ENCODE results near the gene CTTNBP2. TPM values are rescaled to one million over a fixed set of nuclear protein-coding genes. Genes with fewer than 3 reads are reported as not detected.

The CTTNBP2 gene
- total RNA-seq, 3 donors from 2014 or later (not counting 1 experiment from before 2014, with no cell fraction given): 0.10 TPM; not detected in 2

- no peaks in the 10 kb centered on the region for H3K36me3 Mint-ChIP-seq
- intact Hi-C loops (cut with micrococcal nuclease): no loop called here
- ATAC-seq: no peak
- no peak overlapping the region for H3K27ac Mint-ChIP-seq
- no peak overlapping the region for H3K4me3 Mint-ChIP-seq
- 94% methylated on average over 3 of the region's 4 CpGs for WGBS (ENCODE audit: insufficient coverage)
- no peaks in the 10 kb centered on the region for H3K4me1 ChIP-seq (ENCODE audit: control insufficient read depth, insufficient read depth, low read length)
- no peaks in the 10 kb centered on the region for H3K36me3 ChIP-seq (ENCODE audit: control insufficient read depth, insufficient read depth, low read length)
- no peaks in the 10 kb centered on the region for H3K27me3 ChIP-seq (ENCODE audit: control insufficient read depth, insufficient read depth, low read length)
- TF ChIP-seq, protein P1, sequence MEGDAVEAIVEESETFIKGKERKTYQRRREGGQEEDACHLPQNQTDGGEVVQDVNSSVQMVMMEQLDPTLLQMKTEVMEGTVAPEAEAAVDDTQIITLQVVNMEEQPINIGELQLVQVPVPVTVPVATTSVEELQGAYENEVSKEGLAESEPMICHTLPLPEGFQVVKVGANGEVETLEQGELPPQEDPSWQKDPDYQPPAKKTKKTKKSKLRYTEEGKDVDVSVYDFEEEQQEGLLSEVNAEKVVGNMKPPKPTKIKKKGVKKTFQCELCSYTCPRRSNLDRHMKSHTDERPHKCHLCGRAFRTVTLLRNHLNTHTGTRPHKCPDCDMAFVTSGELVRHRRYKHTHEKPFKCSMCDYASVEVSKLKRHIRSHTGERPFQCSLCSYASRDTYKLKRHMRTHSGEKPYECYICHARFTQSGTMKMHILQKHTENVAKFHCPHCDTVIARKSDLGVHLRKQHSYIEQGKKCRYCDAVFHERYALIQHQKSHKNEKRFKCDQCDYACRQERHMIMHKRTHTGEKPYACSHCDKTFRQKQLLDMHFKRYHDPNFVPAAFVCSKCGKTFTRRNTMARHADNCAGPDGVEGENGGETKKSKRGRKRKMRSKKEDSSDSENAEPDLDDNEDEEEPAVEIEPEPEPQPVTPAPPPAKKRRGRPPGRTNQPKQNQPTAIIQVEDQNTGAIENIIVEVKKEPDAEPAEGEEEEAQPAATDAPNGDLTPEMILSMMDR (IDR thresholded peaks at IDR 0.05): no peak
- no peak overlapping the region for H3K27ac ChIP-seq (ENCODE audit: low read length)
- DNase-seq: no peak
- H3K4me1 Mint-ChIP-seq: no peaks in the 10 kb centered on the region
- no peak overlapping the region for H3K4me3 ChIP-seq (ENCODE audit: low read length)
- H3K27me3 Mint-ChIP-seq (ENCODE audit: low read depth in 2 of 2): no peaks in the 10 kb centered on the region
- peaks cover 3 to 10% of the 10 kb centered on the region in 2 donors for H3K9me3 Mint-ChIP-seq
- peaks cover 4% of the 10 kb centered on the region for H3K9me3 ChIP-seq (ENCODE audit: control insufficient read depth, insufficient read depth, low read length)
These were observed 13.9 kb downstream of the CTTNBP2 start for GRCh38 chr7:117859246-117859812.

- 94% methylated on average over 1 of the region's 3 CpGs for WGBS (ENCODE audit: insufficient coverage)
These were observed 14.5 kb downstream of the CTTNBP2 start for GRCh38 chr7:117858712-117859111.

DNA sequence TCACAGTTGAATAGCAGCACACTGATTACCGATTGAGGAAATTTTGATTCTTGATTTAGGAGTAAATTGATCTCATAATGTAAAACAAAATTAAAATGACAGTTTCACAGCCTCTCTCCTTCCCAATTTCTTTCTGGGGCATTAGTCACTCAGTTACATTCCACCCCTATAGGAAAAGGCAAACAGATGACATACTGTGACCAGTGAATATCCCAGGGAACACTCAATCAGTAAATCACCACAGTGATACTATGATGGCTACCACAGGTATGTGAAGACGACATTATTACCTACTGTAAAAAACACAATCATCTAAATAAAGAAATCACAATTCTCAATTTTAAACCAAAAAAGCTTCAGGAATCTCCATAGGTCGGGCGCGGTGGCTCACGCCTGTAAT, 15.5 kb downstream of the CTTNBP2 start:
- no peak for ATAC-seq
- Mint-ChIP-seq H3K4me3 (no peak overlapping the region), H3K27ac (no peak overlapping the region), H3K9me3 (peaks cover 3 to 8% of the 10 kb centered on the region in 2 donors), H3K4me1 (no peaks in the 10 kb centered on the region), H3K36me3 (no peaks in the 10 kb centered on the region), H3K27me3 (ENCODE audit: low read depth in 2 of 2) (no peaks in the 10 kb centered on the region)
- Histone ChIP-seq H3K4me1 (ENCODE audit: control insufficient read depth, insufficient read depth, low read length) (no peaks in the 10 kb centered on the region), H3K27me3 (ENCODE audit: control insufficient read depth, insufficient read depth, low read length) (no peaks in the 10 kb centered on the region), H3K9me3 (ENCODE audit: control insufficient read depth, insufficient read depth, low read length) (peaks cover 4% of the 10 kb centered on the region), H3K36me3 (ENCODE audit: control insufficient read depth, insufficient read depth, low read length) (no peaks in the 10 kb centered on the region), H3K4me3 (ENCODE audit: low read length) (no peak overlapping the region), H3K27ac (ENCODE audit: low read length) (no peak overlapping the region)
- 88% methylated on average over 5 of the region's 6 CpGs for WGBS (ENCODE audit: insufficient coverage)
- no peak for DNase-seq
- intact Hi-C loops (cut with micrococcal nuclease): no loop called here
- TF ChIP-seq, protein P1 (IDR thresholded peaks at IDR 0.05): no peak

More at GRCh38 chr7:117858712-117859111, 14.5 kb downstream of the CTTNBP2 start:
- Mint-ChIP-seq H3K27ac (no peak overlapping the region), H3K36me3 (no peaks in the 10 kb centered on the region), H3K27me3 (ENCODE audit: low read depth in 2 of 2) (no peaks in the 10 kb centered on the region), H3K4me1 (no peaks in the 10 kb centered on the region), H3K9me3 (peaks cover 3 to 10% of the 10 kb centered on the region in 2 donors), H3K4me3 (no peak overlapping the region)
- no peak overlapping the region for H3K27ac ChIP-seq (ENCODE audit: low read length)
- no peak overlapping the region for H3K4me3 ChIP-seq (ENCODE audit: low read length)
- ATAC-seq (no peak), DNase-seq (no peak)
- H3K4me1 ChIP-seq (ENCODE audit: control insufficient read depth, insufficient read depth, low read length): no peaks in the 10 kb centered on the region
- H3K27me3 ChIP-seq (ENCODE audit: control insufficient read depth, insufficient read depth, low read length): no peaks in the 10 kb centered on the region
- H3K36me3 ChIP-seq (ENCODE audit: control insufficient read depth, insufficient read depth, low read length): no peaks in the 10 kb centered on the region
- TF ChIP-seq, protein P1 (IDR thresholded peaks at IDR 0.05): no peak
- intact Hi-C loops (cut with micrococcal nuclease): no loop called here
- H3K9me3 ChIP-seq (ENCODE audit: control insufficient read depth, insufficient read depth, low read length): peaks cover 4% of the 10 kb centered on the region

DNA sequence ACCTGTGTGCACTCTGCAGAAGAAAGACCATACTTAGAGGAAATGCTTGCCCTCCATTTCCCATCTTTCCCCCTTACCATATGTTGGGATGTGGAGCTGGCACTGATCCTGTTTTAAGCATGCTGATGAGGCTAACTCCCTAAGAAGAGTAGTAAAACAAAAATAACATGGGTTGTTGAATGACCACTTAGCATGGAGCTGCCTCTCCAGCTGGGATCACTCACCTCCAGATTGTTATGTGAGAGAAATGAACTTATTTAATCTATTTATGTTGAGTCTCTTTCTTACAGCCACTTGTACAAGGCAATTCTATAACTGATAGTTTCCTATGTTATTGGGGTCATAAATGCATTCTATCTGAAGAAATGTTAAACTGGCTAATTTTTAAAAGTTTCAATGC, 17.0 kb downstream of the CTTNBP2 start:
- no peaks in the 10 kb centered on the region for H3K4me1 ChIP-seq (ENCODE audit: control insufficient read depth, insufficient read depth, low read length)
- Mint-ChIP-seq H3K9me3 (peaks cover 0 to 7% of the 10 kb centered on the region in 2 donors), H3K36me3 (no peaks in the 10 kb centered on the region), H3K27ac (no peak overlapping the region), H3K4me3 (no peak overlapping the region), H3K4me1 (no peaks in the 10 kb centered on the region), H3K27me3 (ENCODE audit: low read depth in 2 of 2) (no peaks in the 10 kb centered on the region)
- DNase-seq (no peak), ATAC-seq (no peak)
- no peak overlapping the region for H3K4me3 ChIP-seq (ENCODE audit: low read length)
- peaks cover 2% of the 10 kb centered on the region for H3K9me3 ChIP-seq (ENCODE audit: control insufficient read depth, insufficient read depth, low read length)
- TF ChIP-seq, protein P1 (IDR thresholded peaks at IDR 0.05): no peak
- H3K27me3 ChIP-seq (ENCODE audit: control insufficient read depth, insufficient read depth, low read length): no peaks in the 10 kb centered on the region
- H3K36me3 ChIP-seq (ENCODE audit: control insufficient read depth, insufficient read depth, low read length): no peaks in the 10 kb centered on the region
- intact Hi-C loops (cut with micrococcal nuclease): no loop called here
- no peak overlapping the region for H3K27ac ChIP-seq (ENCODE audit: low read length)

All from natural killer cell (primary cell).